GM18508 (cell line): ENCODE results near the gene CASTOR1.

Experiments
- ATAC-seq: cut with Tn5 transposase; IDR thresholded peaks from one replicate; pipeline ENCODE4 v1.9.1; 2021; ENCODE audit warnings: moderate number of reproducible peaks; ENCODE audit not compliant: insufficient read depth, unreplicated experiment

CASTOR1 gene

GRCh38 chr22:30321461-30321860 is 32.2 kb upstream of the CASTOR1 start:
- ATAC-seq: no peak

DNA sequence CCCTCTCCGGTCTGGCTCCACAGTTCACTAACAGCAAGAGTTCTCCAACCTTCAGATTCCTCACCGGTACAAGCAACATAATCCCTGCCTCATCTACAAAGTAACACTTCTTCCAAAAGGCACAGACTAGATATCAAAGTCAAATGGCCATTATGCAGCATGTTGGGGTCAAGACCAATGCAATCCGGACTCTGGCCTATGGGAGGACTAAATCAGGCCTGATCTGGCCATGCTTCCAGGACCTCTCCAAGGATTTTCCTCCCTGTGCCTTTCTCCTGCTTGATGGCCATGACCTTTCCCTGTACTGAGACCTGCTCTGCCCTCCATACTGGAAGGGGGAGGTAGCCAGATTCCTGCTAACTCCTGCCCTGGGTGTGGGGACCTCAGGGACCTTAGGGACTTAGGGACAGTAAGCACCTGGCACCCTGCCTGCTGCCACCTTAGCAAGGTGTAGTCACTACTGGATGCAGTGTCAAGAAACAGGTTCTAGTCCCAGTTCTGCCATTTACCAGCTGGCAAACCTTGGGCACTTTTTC is 30.8 kb upstream of the CASTOR1 start:
- ATAC-seq: no peak

GRCh38 chr22:30318799-30319419 is 29.6 kb upstream of the CASTOR1 start:
- no peak for ATAC-seq

GRCh38 chr22:30317778-30318177 is 28.5 kb upstream of the CASTOR1 start:
- no peak for ATAC-seq

- ATAC-seq: no peak
Measured at GRCh38 chr22:30315962-30316576, 26.8 kb upstream of the CASTOR1 start.

DNA sequence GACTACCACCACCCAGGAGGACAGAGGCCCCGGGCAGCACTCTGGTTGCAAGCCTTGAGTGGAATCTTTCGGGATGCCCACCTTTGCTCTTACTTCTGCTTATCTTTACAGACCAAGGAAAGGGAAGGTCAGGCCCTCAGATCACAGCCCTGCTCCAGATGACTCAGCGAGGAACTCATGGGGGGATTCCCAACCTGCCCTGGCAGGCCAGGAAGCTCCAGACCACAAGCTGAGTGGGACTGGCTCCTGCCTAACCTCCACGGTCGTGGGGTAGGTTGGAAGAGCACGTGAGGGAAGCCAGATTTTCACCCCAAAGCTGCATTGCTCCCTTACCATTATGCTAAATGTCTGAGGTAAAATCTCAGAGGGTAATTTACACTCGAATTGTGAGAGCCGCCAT is 25.6 kb upstream of the CASTOR1 start:
- ATAC-seq: no peak

DNA sequence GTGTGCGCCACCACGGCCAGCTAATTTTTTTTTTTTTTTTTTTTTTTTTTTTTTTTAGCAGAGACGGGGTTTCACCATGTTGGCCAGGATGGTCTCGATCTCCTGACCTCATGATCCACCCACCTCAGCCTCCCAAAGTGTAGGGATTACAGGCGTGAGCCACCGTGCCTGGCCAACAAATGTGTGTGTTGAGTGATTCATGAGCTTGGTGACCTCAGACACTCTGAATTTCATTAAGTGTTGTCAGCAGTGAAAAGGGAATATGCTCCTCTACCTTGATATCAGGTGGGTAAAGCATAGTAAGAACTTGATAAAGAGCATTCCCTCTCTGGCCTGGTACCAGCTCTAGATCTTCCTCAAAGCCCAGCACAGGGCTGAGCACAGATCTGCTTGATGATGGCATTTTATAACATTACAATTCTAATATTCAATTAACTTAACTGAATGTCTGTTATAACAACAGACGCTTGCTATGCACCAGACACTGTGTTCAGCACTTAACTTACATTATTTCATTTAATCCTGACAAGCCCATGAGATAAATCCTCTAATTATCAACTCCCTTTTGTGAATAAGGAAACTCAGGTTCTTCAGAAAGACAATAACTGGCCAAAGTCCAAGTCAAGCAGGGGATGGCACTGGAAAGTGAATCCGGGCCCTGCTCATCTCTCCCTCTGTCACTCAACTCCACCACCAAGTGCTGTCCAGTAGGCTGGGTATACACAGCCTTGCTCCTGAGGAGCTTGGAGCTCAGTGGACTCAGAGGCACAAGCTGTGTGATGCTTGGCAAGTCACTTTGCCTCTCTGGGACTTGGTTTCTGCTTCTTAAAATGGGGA is 24.4 kb upstream of the CASTOR1 start:
- no peak for ATAC-seq

DNA sequence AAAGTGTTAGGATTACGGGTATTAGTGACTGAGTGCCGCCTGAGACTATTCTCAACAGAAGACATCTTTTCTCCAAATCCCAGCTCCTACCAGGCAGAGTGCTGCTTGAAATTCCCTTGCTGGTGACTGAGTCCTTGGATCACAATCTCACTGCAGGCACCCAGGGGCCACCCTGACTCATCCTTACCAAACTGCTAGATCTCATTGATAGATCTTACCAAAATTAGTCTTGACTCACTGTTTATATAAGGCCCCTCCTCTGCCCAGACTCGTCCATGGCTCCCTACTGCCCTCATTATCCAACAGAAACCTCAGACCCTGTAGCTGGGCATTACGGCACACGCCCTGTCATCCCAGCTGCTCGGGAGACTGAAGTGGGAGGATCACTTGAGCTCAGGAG is 22.7 kb upstream of the CASTOR1 start:
- ATAC-seq: no peak

DNA sequence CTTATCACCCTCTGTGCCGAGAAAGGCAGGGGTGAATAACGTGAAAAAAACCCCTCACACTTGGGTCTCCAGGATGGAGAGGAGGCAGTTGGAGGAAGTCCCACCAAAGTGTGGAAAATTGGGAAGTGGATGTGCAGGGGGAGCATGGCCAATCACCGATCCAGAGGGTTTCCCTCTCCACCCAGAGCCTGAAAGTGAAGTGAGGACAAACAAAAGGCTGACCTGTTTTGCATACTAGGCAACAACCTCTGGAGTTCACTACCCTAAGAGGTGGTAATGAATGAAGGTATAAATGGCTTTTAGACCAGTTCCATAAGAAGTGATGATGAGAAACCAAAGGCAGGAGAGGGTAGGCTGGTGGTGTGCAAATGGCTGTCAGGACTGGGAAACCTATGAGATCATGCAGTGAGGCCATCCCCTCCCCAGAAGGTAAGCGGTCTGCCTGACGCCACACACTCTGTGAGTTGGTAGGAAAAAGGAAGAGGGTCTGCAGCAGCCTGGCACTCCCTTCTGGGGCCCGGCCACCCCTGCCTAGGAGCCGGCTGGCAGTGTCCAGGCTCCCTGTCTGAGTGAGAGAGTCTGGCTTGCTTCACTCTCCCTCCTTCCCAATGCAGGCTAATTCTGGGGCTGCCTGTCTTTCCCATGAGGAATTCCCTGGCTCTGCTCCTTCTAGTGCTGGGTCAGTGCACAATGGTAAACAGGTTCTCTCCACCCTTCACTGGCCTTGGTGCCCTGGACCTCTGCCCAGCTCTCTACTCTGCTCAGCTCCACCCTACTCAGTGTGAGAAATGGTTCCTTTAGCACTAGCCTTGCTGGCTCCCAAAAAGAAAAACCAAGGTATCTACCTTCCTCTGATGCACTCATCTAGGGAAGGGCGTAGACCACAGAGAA is 21.8 kb upstream of the CASTOR1 start:
- ATAC-seq: no peak

- ATAC-seq: no peak
Measured at GRCh38 chr22:30309951-30310741, 20.8 kb upstream of the CASTOR1 start.

- no peak for ATAC-seq
Measured at GRCh38 chr22:30308518-30309230, 19.4 kb upstream of the CASTOR1 start.

GRCh38 chr22:30308093-30308492 is 18.8 kb upstream of the CASTOR1 start:
- no peak for ATAC-seq

GRCh38 chr22:30307041-30307574 is 17.8 kb upstream of the CASTOR1 start:
- ATAC-seq: no peak

GRCh38 chr22:30306627-30307011 is 17.3 kb upstream of the CASTOR1 start:
- ATAC-seq: no peak

GRCh38 chr22:30305906-30306626 is 16.8 kb upstream of the CASTOR1 start:
- no peak for ATAC-seq

GRCh38 chr22:30305519-30305905 is 16.2 kb upstream of the CASTOR1 start:
- ATAC-seq: no peak

GRCh38 chr22:30304495-30305244 is 15.4 kb upstream of the CASTOR1 start:
- ATAC-seq: no peak
